Measurements from ENCODE around the gene LENG9.
"Not testable (repeated sequence)": the region's sequence is repeated elsewhere in the genome, so short reads cannot be mapped to it uniquely, and the experiment has no call there.

GRCh38 chr19:54493056-54493455, 29.5 kb upstream of the LENG9 start:
- TF ChIP-seq POLR2A (IDR thresholded peaks at IDR 0.05), result not testable (repeated sequence)
- TF ChIP-seq, protein P1, sequence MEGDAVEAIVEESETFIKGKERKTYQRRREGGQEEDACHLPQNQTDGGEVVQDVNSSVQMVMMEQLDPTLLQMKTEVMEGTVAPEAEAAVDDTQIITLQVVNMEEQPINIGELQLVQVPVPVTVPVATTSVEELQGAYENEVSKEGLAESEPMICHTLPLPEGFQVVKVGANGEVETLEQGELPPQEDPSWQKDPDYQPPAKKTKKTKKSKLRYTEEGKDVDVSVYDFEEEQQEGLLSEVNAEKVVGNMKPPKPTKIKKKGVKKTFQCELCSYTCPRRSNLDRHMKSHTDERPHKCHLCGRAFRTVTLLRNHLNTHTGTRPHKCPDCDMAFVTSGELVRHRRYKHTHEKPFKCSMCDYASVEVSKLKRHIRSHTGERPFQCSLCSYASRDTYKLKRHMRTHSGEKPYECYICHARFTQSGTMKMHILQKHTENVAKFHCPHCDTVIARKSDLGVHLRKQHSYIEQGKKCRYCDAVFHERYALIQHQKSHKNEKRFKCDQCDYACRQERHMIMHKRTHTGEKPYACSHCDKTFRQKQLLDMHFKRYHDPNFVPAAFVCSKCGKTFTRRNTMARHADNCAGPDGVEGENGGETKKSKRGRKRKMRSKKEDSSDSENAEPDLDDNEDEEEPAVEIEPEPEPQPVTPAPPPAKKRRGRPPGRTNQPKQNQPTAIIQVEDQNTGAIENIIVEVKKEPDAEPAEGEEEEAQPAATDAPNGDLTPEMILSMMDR (IDR thresholded peaks at IDR 0.05), result not testable (repeated sequence)

Data from lower leg skin (tissue), 3 donors.